CD4-positive, alpha-beta T cell treated with Interleukin-6 at 100 ng/mL for 8 hours (primary cell): ENCODE data around the gene MPHOSPH9.
A peak's percentile ranks its signal among the peaks of the same experiment; 100 is the strongest.
"Not testable (repeated sequence)": the region's sequence is repeated elsewhere in the genome, so short reads cannot be mapped to it uniquely, and the experiment has no call there.

Experiments
- DNase-seq: peaks from one replicate; pipeline ENCODE4 v3.0.0-alpha.2; 2020; ENCODE audit warnings: mixed read lengths, low spot score

MPHOSPH9 gene

GRCh38 chr12:123254853-123255446 is 22.0 kb upstream of the MPHOSPH9 start:
- DNase-seq = no peak

- no peak for DNase-seq
These were observed 20.9 kb upstream of the MPHOSPH9 start for GRCh38 chr12:123253641-123254459.

GRCh38 chr12:123252365-123252764 is 19.4 kb upstream of the MPHOSPH9 start:
- DNase-seq = not testable (repeated sequence)

GRCh38 chr12:123251403-123252076 is 18.6 kb upstream of the MPHOSPH9 start:
- no peak for DNase-seq

- DNase-seq = no peak
These were observed 17.8 kb upstream of the MPHOSPH9 start for GRCh38 chr12:123250471-123251383.

- not testable (repeated sequence) for DNase-seq
These were observed 16.2 kb upstream of the MPHOSPH9 start for GRCh38 chr12:123248996-123249741.

- DNase-seq = not testable (repeated sequence)
These were observed 15.2 kb upstream of the MPHOSPH9 start for GRCh38 chr12:123248129-123248528.

GRCh38 chr12:123245678-123246077 is 12.7 kb upstream of the MPHOSPH9 start:
- DNase-seq = no peak

GRCh38 chr12:123243671-123244262 is 10.8 kb upstream of the MPHOSPH9 start:
- DNase-seq = no peak

GRCh38 chr12:123242116-123242904 is 9.4 kb upstream of the MPHOSPH9 start:
- no peak for DNase-seq

- DNase-seq = no peak
These were observed 6.0 kb upstream of the MPHOSPH9 start for GRCh38 chr12:123238961-123239360.

GRCh38 chr12:123238330-123238682 is 5.4 kb upstream of the MPHOSPH9 start:
- no peak for DNase-seq

- peak; percentile 65 for DNase-seq
These were observed 4.8 kb upstream of the MPHOSPH9 start for GRCh38 chr12:123237646-123238329.

- no peak for DNase-seq
These were observed 766 bp upstream of the MPHOSPH9 start for GRCh38 chr12:123233505-123234308.

- DNase-seq = no peak
These were observed 502 bp downstream of the MPHOSPH9 start for GRCh38 chr12:123232472-123232806.

- no peak for DNase-seq
These were observed 1.0 kb downstream of the MPHOSPH9 start for GRCh38 chr12:123231931-123232330.

GRCh38 chr12:123229051-123229450 is 3.9 kb downstream of the MPHOSPH9 start:
- DNase-seq = no peak

- DNase-seq = no peak
These were observed 5.2 kb downstream of the MPHOSPH9 start for GRCh38 chr12:123227581-123228258.
